ENCODE measurements around the gene KIF2A. TPM values are rescaled to one million over a fixed set of nuclear protein-coding genes. Genes with fewer than 3 reads are reported as not detected.

Gene KIF2A
- total and polyA plus RNA-seq, 4 donors = 3.5 to 64.3 (median 20.3) TPM

DNA sequence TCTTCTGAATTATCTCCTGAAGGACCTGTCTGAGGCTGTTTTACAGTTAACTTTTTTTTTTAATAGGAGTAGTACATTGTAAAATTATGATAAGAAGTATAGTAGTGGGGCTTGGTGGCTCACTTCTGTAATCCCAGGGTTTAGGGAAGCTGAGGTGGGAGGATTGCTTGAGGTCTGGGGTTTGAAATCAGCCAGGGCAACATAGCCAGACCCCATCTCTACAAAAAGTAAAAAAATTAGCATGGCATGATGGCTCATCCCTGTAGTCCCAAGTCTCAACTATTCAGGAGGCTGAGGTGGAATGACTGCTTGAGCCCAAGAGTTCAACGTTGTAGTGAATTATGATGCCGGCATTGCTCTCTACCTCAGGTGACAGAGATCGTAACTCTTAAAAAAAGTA is 113.6 kb downstream of the KIF2A start:
- ATAC-seq (ENCODE audit: insufficient read depth, low FRiP score) = no peak
- H3K36me3 ChIP-seq (ENCODE audit: control insufficient read depth in 4 of 4, insufficient read depth in 4 of 4, low read length in 4 of 4) = no peaks in the 10 kb centered on the region
- no peak overlapping the region for H3K4me3 ChIP-seq
- TF ChIP-seq, protein P1, sequence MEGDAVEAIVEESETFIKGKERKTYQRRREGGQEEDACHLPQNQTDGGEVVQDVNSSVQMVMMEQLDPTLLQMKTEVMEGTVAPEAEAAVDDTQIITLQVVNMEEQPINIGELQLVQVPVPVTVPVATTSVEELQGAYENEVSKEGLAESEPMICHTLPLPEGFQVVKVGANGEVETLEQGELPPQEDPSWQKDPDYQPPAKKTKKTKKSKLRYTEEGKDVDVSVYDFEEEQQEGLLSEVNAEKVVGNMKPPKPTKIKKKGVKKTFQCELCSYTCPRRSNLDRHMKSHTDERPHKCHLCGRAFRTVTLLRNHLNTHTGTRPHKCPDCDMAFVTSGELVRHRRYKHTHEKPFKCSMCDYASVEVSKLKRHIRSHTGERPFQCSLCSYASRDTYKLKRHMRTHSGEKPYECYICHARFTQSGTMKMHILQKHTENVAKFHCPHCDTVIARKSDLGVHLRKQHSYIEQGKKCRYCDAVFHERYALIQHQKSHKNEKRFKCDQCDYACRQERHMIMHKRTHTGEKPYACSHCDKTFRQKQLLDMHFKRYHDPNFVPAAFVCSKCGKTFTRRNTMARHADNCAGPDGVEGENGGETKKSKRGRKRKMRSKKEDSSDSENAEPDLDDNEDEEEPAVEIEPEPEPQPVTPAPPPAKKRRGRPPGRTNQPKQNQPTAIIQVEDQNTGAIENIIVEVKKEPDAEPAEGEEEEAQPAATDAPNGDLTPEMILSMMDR (IDR thresholded peaks at IDR 0.05; ENCODE audit: control extremely low read depth, extremely low read depth) = no peak
- H3K9ac ChIP-seq (ENCODE audit: insufficient read depth in 1 of 2, low read length in 2 of 2) = no peak overlapping the region
- WGBS, 2 donors = 98% methylated on average over 3 of the region's 3 CpGs
- H3K27me3 ChIP-seq (ENCODE audit: control insufficient read depth in 3 of 3, insufficient read depth in 3 of 3, low read length in 2 of 3) = no peaks in the 10 kb centered on the region
- DNase-seq = no peak
- no peak overlapping the region for H3K27ac ChIP-seq (ENCODE audit: low read depth in 1 of 2, low read length in 1 of 2)
- H3K9me3 ChIP-seq (ENCODE audit: control insufficient read depth in 4 of 4, insufficient read depth in 3 of 4, low read length in 3 of 4) = no peaks in the 10 kb centered on the region
- peaks cover 0 to 8% (median 0%) of the 10 kb centered on the region in 5 donors for H3K4me1 ChIP-seq (ENCODE audit: control insufficient read depth in 5 of 5, insufficient read depth in 5 of 5, low read length in 5 of 5)

DNA sequence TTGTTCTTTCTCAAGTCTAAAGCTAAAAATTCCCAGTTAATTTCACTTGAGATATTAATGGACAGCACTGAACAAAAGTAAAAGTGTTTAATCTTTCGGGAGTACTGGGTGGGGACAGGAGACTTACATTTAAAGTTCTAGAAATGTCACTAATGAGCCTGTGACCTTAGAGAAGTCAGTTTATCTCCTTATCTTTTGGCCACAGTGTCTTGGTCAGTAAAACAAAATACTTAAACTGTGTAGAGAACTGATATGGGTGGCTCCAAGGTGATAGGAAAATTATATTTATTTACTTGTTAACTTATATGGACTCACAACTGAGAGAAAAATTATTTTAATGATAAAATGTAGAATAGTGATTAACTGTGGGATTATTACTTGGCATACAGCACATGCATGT is 115.4 kb downstream of the KIF2A start:
- 76 to 83% methylated on average over 1 of the region's 1 CpG for WGBS, 2 donors
- Histone ChIP-seq H3K4me1 (ENCODE audit: control insufficient read depth in 5 of 5, insufficient read depth in 5 of 5, low read length in 5 of 5) (peaks cover 0 to 8% (median 0%) of the 10 kb centered on the region in 5 donors), H3K27ac (ENCODE audit: low read depth in 1 of 2, low read length in 1 of 2) (no peak overlapping the region), H3K27me3 (ENCODE audit: control insufficient read depth in 3 of 3, insufficient read depth in 3 of 3, low read length in 2 of 3) (no peaks in the 10 kb centered on the region), H3K9ac (ENCODE audit: insufficient read depth in 1 of 2, low read length in 2 of 2) (no peak overlapping the region), H3K4me3 (no peak overlapping the region), H3K9me3 (ENCODE audit: control insufficient read depth in 4 of 4, insufficient read depth in 3 of 4, low read length in 3 of 4) (no peaks in the 10 kb centered on the region), H3K36me3 (ENCODE audit: control insufficient read depth in 4 of 4, insufficient read depth in 4 of 4, low read length in 4 of 4) (no peaks in the 10 kb centered on the region)
- DNase-seq (no peak), ATAC-seq (ENCODE audit: insufficient read depth, low FRiP score) (no peak)
- TF ChIP-seq, protein P1 (IDR thresholded peaks at IDR 0.05; ENCODE audit: control extremely low read depth, extremely low read depth) = no peak

DNA sequence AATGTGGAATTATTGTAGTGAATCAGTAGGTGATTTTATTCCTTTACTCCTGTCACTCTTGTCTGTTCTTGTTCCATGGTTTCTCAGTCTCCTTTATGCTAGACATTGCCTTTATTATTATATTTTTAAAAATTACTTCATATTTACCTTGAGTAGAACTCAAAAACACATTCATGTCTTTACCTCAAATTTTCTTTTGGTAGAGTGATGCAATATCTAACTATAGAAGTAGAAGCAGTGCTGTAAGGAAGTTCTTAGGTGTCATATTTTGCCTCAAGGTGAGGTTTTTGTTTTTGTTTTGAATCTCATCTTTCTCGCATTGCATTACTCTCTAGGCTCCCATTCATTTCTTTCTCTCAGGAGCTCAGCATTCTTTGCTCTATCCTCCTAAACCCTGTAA is 118.8 kb downstream of the KIF2A start:
- 94 to 100% methylated on average over 1 of the region's 1 CpG for WGBS, 2 donors
- DNase-seq (no peak), ATAC-seq (ENCODE audit: insufficient read depth, low FRiP score) (no peak)
- Histone ChIP-seq H3K27me3 (ENCODE audit: control insufficient read depth in 3 of 3, insufficient read depth in 3 of 3, low read length in 2 of 3) (no peaks in the 10 kb centered on the region), H3K36me3 (ENCODE audit: control insufficient read depth in 4 of 4, insufficient read depth in 4 of 4, low read length in 4 of 4) (no peaks in the 10 kb centered on the region), H3K4me3 (no peak overlapping the region), H3K27ac (ENCODE audit: low read depth in 1 of 2, low read length in 1 of 2) (no peak overlapping the region), H3K4me1 (ENCODE audit: control insufficient read depth in 5 of 5, insufficient read depth in 5 of 5, low read length in 5 of 5) (no peaks in the 10 kb centered on the region), H3K9me3 (ENCODE audit: control insufficient read depth in 4 of 4, insufficient read depth in 3 of 4, low read length in 3 of 4) (no peaks in the 10 kb centered on the region), H3K9ac (ENCODE audit: insufficient read depth in 1 of 2, low read length in 2 of 2) (no peak overlapping the region)
- TF ChIP-seq, protein P1 (IDR thresholded peaks at IDR 0.05; ENCODE audit: control extremely low read depth, extremely low read depth) = no peak
